Endothelial cell of umbilical vein (primary cell): ENCODE results near the gene PSD2.

ENCODE experiments used
- CTCF ChIP-seq, 2 donors: IDR thresholded peaks; 1 replicate in 1 of 2; 2 replicates in 1 of 2; pipeline ENCODE4 v1.5.1; 2011; ENCODE audit warnings: low read length in 2 of 2, mild to moderate bottlenecking in 2 of 2, moderate library complexity in 2 of 2, control low read depth in 1 of 2, inconsistent platforms in 1 of 2, low read depth in 1 of 2; ENCODE audit not compliant: insufficient read depth in 1 of 2; ENCODE audit errors: extremely low read depth in 1 of 2
- EZH2 ChIP-seq: IDR thresholded peaks from 2 replicates; pipeline ENCODE4 v1.6.1; 2012; ENCODE audit warnings: borderline replicate concordance, low read depth, mild to moderate bottlenecking, moderate library complexity, low read length, inconsistent platforms; ENCODE audit not compliant: severe bottlenecking
- FOS ChIP-seq: IDR thresholded peaks from 2 replicates; pipeline ENCODE4 v1.6.1; 2011; ENCODE audit warnings: mild to moderate bottlenecking, low read length, moderate library complexity, borderline replicate concordance; ENCODE audit not compliant: insufficient read depth
- GATA2 ChIP-seq: IDR thresholded peaks from 2 replicates; pipeline ENCODE4 v1.7.0; 2011; ENCODE audit warnings: low read depth, mild to moderate bottlenecking, moderate library complexity, mixed read lengths, low read length; ENCODE audit not compliant: insufficient read length, insufficient read depth
- JUN ChIP-seq: IDR thresholded peaks from 2 replicates; pipeline ENCODE4 v1.6.1; 2011; ENCODE audit warnings: borderline replicate concordance, low read depth; ENCODE audit not compliant: insufficient read length, insufficient read depth
- MAX ChIP-seq: IDR thresholded peaks from 2 replicates; pipeline ENCODE4 v1.6.1; 2011; ENCODE audit not compliant: insufficient read depth, insufficient read length
- POLR2A ChIP-seq: IDR thresholded peaks from 2 replicates; pipeline ENCODE4 v1.6.1; 2012; ENCODE audit warnings: low read depth, mild to moderate bottlenecking, control low read depth, low read length
- POLR2AphosphoS5 ChIP-seq: IDR thresholded peaks from 2 replicates; pipeline ENCODE4 v1.6.1; 2012; ENCODE audit warnings: low read depth, mild to moderate bottlenecking, control low read depth, low read length, moderate library complexity; ENCODE audit not compliant: insufficient read depth

DNA sequence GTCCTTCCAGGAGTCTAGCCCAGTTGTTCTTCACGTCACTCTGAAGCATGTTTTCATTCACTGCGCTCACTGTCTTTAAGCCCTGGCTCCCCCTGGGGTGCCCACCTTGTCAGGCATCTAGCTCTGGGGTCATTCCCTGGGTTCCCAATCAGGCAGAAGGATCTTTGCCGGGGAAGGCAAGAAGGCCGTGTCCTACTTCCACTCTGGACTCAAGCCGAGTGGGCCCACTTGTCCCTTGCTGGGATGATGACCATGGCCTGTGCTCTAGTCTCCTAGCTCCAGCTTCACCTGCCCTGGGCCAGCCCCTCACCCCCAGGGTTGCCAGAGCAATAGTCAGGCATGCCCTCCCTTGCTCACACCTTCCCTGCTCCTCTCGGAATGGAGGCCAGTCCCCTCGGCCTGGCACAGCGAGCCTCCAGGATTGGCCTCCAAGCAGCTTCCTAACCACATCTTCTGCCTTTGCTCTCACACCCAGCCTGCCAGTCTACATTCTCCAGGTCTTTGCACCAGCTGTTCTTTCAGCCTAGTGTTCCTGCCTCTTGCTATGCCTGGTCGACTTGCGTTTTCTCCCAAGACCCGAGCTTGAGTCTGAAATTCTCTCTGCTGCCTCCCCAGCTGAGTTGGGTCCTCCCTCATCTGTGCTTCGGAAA, 32.2 kb upstream of the PSD2 start:
- TF ChIP-seq POLR2A (no peak), CTCF (IDR thresholded peaks at IDR 0.05; ENCODE audit: extremely low read depth in 1 of 2, insufficient read depth in 1 of 2, low read depth in 1 of 2, low read length in 2 of 2) (no peak), MAX (no peak), EZH2 (no peak), POLR2AphosphoS5 (no peak), JUN (no peak), GATA2 (no peak), FOS (no peak)
